Measurements from ENCODE around the gene DCTN4. TPM values are rescaled to one million over a fixed set of nuclear protein-coding genes. Genes with fewer than 3 reads are reported as not detected.

Gene DCTN4
- total RNA-seq, 1 experiment from 2014 or later = 47.0 TPM

GRCh38 chr5:150689120-150689519 lies 69.7 kb downstream of the DCTN4 start:
- DNase-seq (ENCODE audit: low spot score) = no peak
- in situ Hi-C loops (cut with HindIII; ENCODE audit: low sequenced_read_pairs) = no loop called here

DNA sequence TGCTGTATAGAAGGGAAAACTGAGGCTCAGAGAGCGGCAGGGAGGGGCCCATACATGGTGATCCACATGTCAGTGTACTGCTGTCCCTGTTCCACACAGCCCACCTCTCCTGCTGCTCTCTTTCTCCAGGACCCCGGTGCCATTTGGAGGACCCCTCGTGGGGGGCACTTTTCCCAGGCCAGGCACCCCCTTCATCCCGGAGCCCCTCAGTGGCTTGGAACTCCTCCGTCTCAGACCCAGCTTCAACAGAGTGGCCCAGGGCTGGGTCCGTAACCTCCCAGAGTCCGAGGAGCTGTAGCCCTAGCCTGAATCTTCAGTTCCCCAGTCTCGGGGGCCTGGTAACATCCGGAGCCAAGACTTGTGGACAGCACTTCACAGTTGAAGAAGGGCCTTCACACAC lies 82.2 kb downstream of the DCTN4 start:
- no peak for DNase-seq (ENCODE audit: low spot score)
- in situ Hi-C loops (cut with HindIII; ENCODE audit: low sequenced_read_pairs) = no loop called here

DNA sequence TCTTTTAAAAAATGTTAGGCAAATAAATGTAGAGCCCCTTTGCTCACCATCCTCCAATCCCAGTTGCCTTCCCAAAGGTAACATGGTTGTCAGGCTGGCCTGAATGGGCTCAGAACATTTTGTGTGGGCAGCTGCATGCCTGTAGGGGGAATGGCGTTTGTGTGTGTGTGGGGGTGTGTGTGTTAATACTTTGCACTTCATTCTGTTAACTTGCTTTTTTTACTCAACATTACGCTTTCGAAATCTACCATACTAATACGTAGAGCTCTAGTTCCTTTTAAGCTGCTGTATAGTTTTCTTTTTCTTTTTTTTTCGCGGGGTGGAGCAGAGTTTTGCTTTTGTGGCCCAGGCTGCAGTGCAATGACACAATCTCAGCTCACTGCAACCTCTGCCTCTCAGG lies 83.7 kb downstream of the DCTN4 start:
- DNase-seq (ENCODE audit: low spot score) = no peak
- in situ Hi-C loops (cut with HindIII; ENCODE audit: low sequenced_read_pairs) = no loop called here

- no peak for DNase-seq (ENCODE audit: low spot score)
- in situ Hi-C loops (cut with HindIII; ENCODE audit: low sequenced_read_pairs) = no loop called here
Measured at GRCh38 chr5:150674341-150674821, 84.4 kb downstream of the DCTN4 start.

DNA sequence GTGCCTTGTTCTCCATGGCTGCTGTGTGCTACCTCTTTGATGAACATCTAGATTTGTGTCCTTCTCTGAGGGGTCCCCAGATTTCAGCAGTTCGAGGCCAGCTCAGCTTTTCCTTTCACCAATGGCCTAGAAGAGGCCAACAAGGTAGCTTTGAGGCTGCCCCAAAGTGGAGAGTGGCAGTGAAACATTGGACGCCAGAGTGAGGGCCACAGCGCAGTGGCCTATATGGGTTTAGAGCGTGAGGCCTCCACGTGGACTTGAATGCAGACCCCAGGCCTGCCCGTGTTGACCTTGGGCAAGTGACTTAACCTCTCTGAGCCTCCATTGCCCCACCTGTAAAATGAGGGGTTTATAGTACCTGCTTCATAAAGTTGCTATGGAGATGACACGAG lies 85.9 kb downstream of the DCTN4 start:
- in situ Hi-C loops (cut with HindIII; ENCODE audit: low sequenced_read_pairs) = no loop called here
- DNase-seq (ENCODE audit: low spot score) = no peak

DNA sequence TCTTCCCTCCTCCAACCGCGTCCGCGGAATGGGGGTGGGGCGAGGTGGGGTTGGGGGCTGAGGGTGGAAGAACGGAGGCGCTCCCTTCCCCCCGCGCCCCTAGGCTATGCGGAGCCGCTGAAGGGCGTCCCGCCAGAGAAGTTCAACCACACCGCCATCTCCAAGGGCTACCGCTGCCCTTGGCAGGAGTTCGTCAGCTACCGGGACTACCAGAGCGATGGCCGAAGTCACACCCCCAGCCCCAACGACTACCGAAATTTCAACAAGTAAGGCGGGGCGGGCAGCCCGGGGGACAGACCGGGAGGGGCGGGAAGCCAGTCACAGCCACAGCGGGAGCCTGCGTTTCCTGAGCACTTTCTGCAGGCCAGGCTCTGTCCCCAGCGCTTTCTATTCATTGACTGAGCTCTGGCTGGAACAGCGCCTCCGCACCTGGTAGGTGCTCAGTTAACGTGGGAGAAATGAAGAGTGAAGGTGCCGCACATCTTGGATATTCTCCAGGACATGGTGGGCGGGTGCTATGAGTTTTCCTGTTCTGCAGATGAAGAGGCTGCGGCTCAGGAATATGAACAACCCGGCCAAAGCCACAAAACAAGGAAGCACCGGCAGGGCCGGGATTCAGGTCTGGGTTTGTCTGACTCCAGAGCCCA lies 86.5 kb downstream of the DCTN4 start:
- DNase-seq (ENCODE audit: low spot score) = no peak
- in situ Hi-C loops (cut with HindIII; ENCODE audit: low sequenced_read_pairs) = no loop called here

- no peak for DNase-seq (ENCODE audit: low spot score)
- in situ Hi-C loops (cut with HindIII; ENCODE audit: low sequenced_read_pairs) = no loop called here
Measured at GRCh38 chr5:150671509-150672236, 87.1 kb downstream of the DCTN4 start.

DNA sequence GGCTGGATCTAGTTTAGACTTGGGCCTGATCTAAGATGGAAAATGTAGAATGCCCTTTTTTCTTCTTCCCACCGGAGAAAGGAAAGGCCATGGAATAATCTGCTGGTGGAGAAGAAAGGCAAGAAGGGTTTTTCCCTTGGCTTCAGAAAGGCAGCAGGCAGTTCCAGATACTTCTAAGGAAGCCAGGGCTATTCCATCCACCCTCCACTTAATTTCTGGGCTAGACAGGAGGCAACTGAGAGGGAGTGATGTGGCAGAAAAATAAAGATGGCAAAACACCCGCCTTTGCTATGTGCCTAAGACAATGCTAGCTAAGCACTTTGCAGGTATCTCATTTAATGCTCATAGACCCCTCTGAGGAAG lies 87.9 kb downstream of the DCTN4 start:
- in situ Hi-C loops (cut with HindIII; ENCODE audit: low sequenced_read_pairs) = no loop called here
- DNase-seq (ENCODE audit: low spot score) = no peak

GRCh38 chr5:150670275-150670947 lies 88.4 kb downstream of the DCTN4 start:
- DNase-seq (ENCODE audit: low spot score) = no peak
- in situ Hi-C loops (cut with HindIII; ENCODE audit: low sequenced_read_pairs) = no loop called here

DNA sequence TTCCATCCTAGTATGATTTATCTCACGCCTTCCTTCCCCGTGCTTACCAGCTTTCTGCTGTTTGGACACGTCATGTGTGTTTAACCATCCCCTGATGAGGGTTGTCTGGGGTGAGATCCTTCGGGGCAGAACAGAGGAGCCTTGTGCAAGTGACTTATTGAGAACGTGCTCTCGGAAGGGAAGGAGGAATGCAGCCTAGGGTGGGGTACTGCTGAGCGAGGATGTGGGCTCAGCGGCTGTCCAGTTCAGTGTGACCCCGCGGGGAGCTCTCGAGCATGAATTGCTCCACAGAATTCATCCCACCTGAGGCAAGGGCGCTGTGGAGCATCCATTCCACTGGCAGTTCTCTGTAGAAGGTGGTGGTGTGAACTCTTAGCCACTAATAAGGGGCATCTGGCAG lies 93.8 kb downstream of the DCTN4 start:
- in situ Hi-C loops (cut with HindIII; ENCODE audit: low sequenced_read_pairs) = no loop called here
- DNase-seq (ENCODE audit: low spot score) = no peak

DNA sequence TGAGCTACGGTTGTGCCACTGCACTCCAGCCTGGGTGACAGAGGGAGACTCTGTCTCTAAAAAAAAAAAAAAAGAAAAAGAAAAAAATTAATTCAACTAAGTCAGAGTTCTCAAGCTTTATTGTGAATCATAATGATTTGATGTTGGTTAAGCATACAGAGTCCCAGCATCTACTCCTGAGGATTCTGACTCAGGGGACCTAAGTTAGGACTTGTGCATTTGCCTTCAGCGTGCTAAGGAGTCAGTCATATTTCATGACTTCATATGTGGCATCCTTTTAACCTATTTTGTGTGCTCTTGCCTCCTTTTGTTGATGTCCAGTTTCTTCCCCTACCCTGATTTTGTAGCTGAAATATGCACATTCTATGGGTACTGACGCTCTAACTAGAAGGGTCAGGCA lies 94.9 kb downstream of the DCTN4 start:
- in situ Hi-C loops (cut with HindIII; ENCODE audit: low sequenced_read_pairs) = no loop called here
- DNase-seq (ENCODE audit: low spot score) = no peak

DNA sequence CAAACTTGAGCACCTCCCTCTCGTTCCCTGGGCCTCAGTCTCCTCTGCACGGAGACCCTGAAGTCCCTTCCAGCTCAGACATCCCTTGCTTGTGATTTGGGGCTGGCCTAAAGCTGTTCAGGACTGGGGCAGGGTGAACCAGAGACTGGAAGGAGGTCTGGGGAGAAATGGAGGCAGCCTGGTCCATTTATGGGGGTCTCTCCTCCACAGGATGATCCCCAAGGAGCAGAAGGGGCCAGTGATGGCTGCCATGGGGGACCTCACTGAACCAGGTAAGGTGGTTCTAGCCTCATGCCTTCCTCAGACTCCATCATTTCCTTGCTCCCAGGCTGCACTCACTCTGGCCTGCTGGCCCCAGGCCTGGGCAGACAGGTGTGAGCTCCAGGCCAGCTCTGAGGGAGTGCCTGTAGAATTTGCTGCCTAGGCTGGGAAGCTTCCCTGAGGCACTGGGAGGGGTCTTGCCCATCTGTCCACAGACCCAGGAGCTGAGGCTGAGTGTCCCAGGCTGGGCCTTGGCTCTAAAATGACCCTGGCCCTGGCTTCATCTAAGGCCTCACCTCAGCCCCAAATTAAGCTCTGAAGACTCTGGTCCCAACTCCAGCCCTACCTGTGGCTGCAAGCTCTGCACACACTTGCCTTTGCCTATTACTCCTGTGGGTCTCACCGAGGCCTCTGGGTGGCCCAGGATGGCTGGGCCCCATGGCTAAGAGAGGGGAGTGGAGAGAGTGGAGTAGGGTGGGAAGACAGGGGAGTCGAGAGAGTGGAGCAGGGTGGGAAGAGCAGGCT lies 95.9 kb downstream of the DCTN4 start:
- in situ Hi-C loops (cut with HindIII; ENCODE audit: low sequenced_read_pairs) = no loop called here

DNA sequence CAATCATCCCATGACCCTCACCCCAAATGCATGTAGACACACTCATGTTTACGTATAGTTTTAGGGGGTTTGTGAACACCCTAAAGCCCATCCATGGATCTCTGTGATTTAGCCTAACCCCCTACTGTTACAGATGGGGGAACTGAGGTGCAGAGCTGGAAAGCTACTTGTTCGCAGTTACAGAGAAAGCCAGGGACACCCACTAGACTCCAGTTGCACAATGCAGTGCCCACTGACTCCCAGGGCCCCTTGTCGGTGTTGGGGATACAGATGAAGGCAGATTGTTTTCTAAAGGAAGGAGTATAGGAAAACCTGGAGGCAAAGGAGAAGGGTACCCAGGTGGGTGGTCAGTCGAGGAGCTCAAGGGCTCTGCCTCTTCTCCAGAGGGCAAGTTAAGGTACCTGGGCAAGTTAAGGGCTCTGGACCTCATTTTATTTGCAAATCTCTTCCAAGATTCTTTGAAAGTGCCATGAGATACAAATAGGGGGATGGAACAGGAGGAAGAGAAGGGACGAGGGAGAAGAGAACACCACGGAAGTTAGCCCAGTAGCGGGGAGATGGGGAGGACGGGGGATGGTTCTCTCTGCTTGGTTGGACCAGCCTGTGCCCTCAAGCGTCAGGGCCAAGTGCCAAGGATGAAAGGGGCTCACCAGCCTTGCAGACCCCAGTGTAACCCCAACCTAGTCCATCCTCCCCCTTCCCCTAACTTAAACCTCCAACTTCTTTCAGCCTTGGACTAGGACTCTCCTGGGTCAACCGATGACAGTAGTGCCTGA lies 96.8 kb downstream of the DCTN4 start:
- in situ Hi-C loops (cut with HindIII; ENCODE audit: low sequenced_read_pairs) = no loop called here
- DNase-seq (ENCODE audit: low spot score) = no peak

More for the DNA sequence above, 95.9 kb downstream of the DCTN4 start:
- no peak for DNase-seq (ENCODE audit: low spot score)

- in situ Hi-C loops (cut with HindIII; ENCODE audit: low sequenced_read_pairs) = no loop called here
- no peak for DNase-seq (ENCODE audit: low spot score)
Measured at GRCh38 chr5:150661086-150661485, 97.7 kb downstream of the DCTN4 start, which contains the start of gene MYOZ3. MYOZ3 (plus strand) TSS chr5:150661251; CDS start chr5:150662942, 1,691 bp downstream.

- in situ Hi-C loops (cut with HindIII; ENCODE audit: low sequenced_read_pairs) = no loop called here
Measured at GRCh38 chr5:150660108-150660831, 98.5 kb downstream of the DCTN4 start.

DNA sequence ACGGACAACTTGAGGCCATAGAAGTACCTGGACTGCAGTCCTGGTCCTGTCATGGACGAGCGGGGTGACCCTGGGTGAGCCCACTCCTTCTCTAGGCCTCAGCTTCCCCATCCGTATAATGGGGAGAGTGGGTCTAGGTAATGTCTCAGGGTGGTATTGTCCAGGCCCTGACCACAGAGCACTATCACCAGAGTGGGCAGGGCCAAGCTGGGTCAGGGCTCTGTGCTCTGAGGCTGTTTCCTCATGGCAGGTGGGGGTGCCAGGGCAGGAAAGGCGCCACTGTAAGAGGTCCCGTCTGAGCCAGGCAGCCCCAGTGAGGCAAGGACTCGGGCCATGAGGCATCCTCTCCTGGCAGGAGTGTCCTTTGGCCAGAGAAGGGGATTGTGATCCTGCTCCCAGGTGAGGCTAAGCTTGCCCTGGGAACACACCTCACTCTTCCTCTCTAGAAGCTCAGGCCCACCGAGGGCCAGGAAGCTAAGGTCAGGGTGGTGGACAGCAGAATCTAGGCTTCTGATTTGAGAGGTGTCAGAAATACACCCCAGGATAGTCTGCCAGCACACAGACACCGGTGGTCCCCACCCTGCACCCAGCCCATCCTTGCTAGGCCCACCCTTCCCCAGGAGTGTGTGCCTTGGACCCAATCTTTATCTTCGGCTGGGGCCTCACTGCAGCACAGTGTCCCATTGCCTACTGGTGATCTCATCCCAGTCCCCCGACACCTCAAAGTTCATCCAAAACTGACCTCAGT lies 99.3 kb downstream of the DCTN4 start:
- in situ Hi-C loops (cut with HindIII; ENCODE audit: low sequenced_read_pairs) = no loop called here
- DNase-seq (ENCODE audit: low spot score) = no peak

More at GRCh38 chr5:150660108-150660831, 98.5 kb downstream of the DCTN4 start:
- no peak for DNase-seq (ENCODE audit: low spot score)

GRCh38 chr5:150658699-150659265 lies 100.0 kb downstream of the DCTN4 start:
- DNase-seq (ENCODE audit: low spot score) = no peak
- in situ Hi-C loops (cut with HindIII; ENCODE audit: low sequenced_read_pairs) = no loop called here

Data from G401 (cell line).